Lung (tissue), 12 donors: ENCODE measurements around the gene NREP. TPM values are rescaled to one million over a fixed set of nuclear protein-coding genes. Genes with fewer than 3 reads are reported as not detected.

Experiments used
- ATAC-seq: fragments of 200-7000 bp; cut with Tn5 transposase; one replicate; pipeline ENCODE4 v1.9.1; 2020; ENCODE audit warnings: moderate number of reproducible peaks; ENCODE audit not compliant: insufficient read depth, low FRiP score
- DNase-seq, 3 donors: peaks; one replicate each; pipeline ENCODE4 v3.0.0-alpha.2; 2013 to 2017
- H3K27ac ChIP-seq, 2 donors: one replicate each; pipeline ENCODE4 v1.5.1; 2013; ENCODE audit warnings: mild to moderate bottlenecking in 2 of 2, moderate library complexity in 2 of 2, control low read depth in 1 of 2, inconsistent platforms in 1 of 2, low read depth in 1 of 2, low read length in 1 of 2
- H3K27me3 ChIP-seq, 3 donors: one replicate each; pipeline ENCODE4 v1.5.1; 2013; ENCODE audit warnings: low read length in 2 of 3; ENCODE audit not compliant: control insufficient read depth in 3 of 3, insufficient read depth in 3 of 3
- H3K36me3 ChIP-seq, 4 donors: one replicate each; pipeline ENCODE4 v1.5.1; 2013; ENCODE audit warnings: low read length in 4 of 4, mild to moderate bottlenecking in 1 of 4, moderate library complexity in 1 of 4; ENCODE audit not compliant: control insufficient read depth in 4 of 4, insufficient read depth in 4 of 4
- H3K4me1 ChIP-seq, 5 donors: one replicate each; pipeline ENCODE4 v1.5.1; 2013; ENCODE audit warnings: low read length in 5 of 5, mild to moderate bottlenecking in 2 of 5, moderate library complexity in 1 of 5; ENCODE audit not compliant: control insufficient read depth in 5 of 5, insufficient read depth in 5 of 5
- H3K4me3 ChIP-seq: one replicate; pipeline ENCODE4 v1.5.1; 2013; ENCODE audit warnings: mild to moderate bottlenecking, control low read depth, moderate library complexity
- H3K9ac ChIP-seq, 2 donors: one replicate each; pipeline ENCODE4 v1.5.1; 2013; ENCODE audit warnings: low read length in 2 of 2, control low read depth in 1 of 2; ENCODE audit not compliant: insufficient read depth in 1 of 2
- H3K9me3 ChIP-seq, 4 donors: one replicate each; pipeline ENCODE4 v1.5.1; 2013; ENCODE audit warnings: low read length in 3 of 4, mild to moderate bottlenecking in 1 of 4, moderate library complexity in 1 of 4; ENCODE audit not compliant: control insufficient read depth in 4 of 4, insufficient read depth in 3 of 4
- CTCF ChIP-seq: IDR thresholded peaks from 2 replicates; pipeline ENCODE4 v1.5.1; 2012; ENCODE audit warnings: mild to moderate bottlenecking; ENCODE audit errors: control extremely low read depth, extremely low read depth
- WGBS, 2 donors: extraction: QIAGEN DNeasy Blood & Tissue Kit; methylation state at CpG; one replicate each; pipeline ENCODE4 v1.1.7; 2013; 5-methylcytosine and 5-hydroxymethylcytosine counted together
- polyA plus RNA-seq, 2 donors: library from polyadenylated mRNA; stranded (reverse); fragments of 200-250 nt; gene quantifications; one replicate each; pipeline ENCODE4 v1.2.1, GENCODE V29; 2013
- total RNA-seq, 2 donors: library from RNA; depleted of rRNA in 1 of 2; stranded (reverse); fragments of >200 nt in 1 of 2; gene quantifications; one replicate each; pipeline ENCODE4 v1.2.1, GENCODE V29; 2014 to 2021
- donor health status: control.
- donor health status: control.
- donor health status: Bipolar disorder and iron deficiency.
- donor health status: healthy.
- donor health status: DM: yes; HTN: yes; CAD: no.

Gene NREP
- total and polyA plus RNA-seq, 4 donors: 10.8 to 326 (median 16.8) TPM

GRCh38 chr5:111748304-111748763 lies 8.7 kb downstream of the NREP start:
- Histone ChIP-seq H3K9me3 (no peaks in the 10 kb centered on the region), H3K4me1 (peaks cover 1 to 72% (median 50%) of the 10 kb centered on the region in 5 donors), H3K36me3 (peaks cover 0 to 36% (median 16%) of the 10 kb centered on the region in 4 donors), H3K9ac (no peak overlapping the region), H3K27ac (peak overlapping the region in 1 of 2 donors; percentile 91), H3K27me3 (no peaks in the 10 kb centered on the region), H3K4me3 (no peak overlapping the region)
- 80 to 90% methylated on average over 3 of the region's 3 CpGs for WGBS, 2 donors
- no peak for TF ChIP-seq CTCF
- DNase-seq (no peak), ATAC-seq (no peak)

GRCh38 chr5:111747337-111747736 lies 9.7 kb downstream of the NREP start:
- Histone ChIP-seq H3K9ac (no peak overlapping the region), H3K4me3 (no peak overlapping the region), H3K9me3 (no peaks in the 10 kb centered on the region), H3K4me1 (peaks cover 4 to 74% (median 49%) of the 10 kb centered on the region in 5 donors), H3K36me3 (peaks cover 0 to 32% (median 13%) of the 10 kb centered on the region in 4 donors), H3K27ac (peak overlapping the region in 1 of 2 donors; percentile 91), H3K27me3 (no peaks in the 10 kb centered on the region)
- TF ChIP-seq CTCF: no peak
- ATAC-seq (no peak), DNase-seq (no peak)
- WGBS, 2 donors: 72 to 80% methylated on average over 2 of the region's 2 CpGs

GRCh38 chr5:111746791-111747190 lies 10.2 kb downstream of the NREP start:
- ATAC-seq (no peak), DNase-seq (no peak)
- H3K27ac ChIP-seq: peak overlapping the region in 1 of 2 donors; percentile 91
- peaks cover 0 to 29% (median 14%) of the 10 kb centered on the region in 4 donors for H3K36me3 ChIP-seq
- H3K9me3 ChIP-seq: no peaks in the 10 kb centered on the region
- H3K4me3 ChIP-seq: no peak overlapping the region
- no peak overlapping the region for H3K9ac ChIP-seq
- no peaks in the 10 kb centered on the region for H3K27me3 ChIP-seq
- no peak for TF ChIP-seq CTCF
- WGBS, 2 donors: 82 to 85% methylated on average over 4 of the region's 4 CpGs
- H3K4me1 ChIP-seq: peaks cover 4 to 77% (median 52%) of the 10 kb centered on the region in 5 donors
